Choroid plexus epithelial cell (primary cell): Measurements from ENCODE around the gene PSAT1.
A peak's percentile ranks its signal among the peaks of the same experiment; 100 is the strongest.

Source experiments
- DNase-seq: peaks from one replicate; pipeline ENCODE4 v3.0.0-alpha.2; 2010; ENCODE audit warnings: low read depth
- H3K4me3 ChIP-seq: 2 replicates; pipeline ENCODE4 v1.5.1; 2011; ENCODE audit warnings: low read depth, mild to moderate bottlenecking, control low read depth, low read length, moderate library complexity
- CTCF ChIP-seq: conservative IDR thresholded peaks from 2 replicates; pipeline ENCODE4 v1.5.1; 2011; ENCODE audit warnings: low read depth, mild to moderate bottlenecking, control low read depth, inconsistent platforms, low read length, moderate library complexity

The PSAT1 gene

DNA sequence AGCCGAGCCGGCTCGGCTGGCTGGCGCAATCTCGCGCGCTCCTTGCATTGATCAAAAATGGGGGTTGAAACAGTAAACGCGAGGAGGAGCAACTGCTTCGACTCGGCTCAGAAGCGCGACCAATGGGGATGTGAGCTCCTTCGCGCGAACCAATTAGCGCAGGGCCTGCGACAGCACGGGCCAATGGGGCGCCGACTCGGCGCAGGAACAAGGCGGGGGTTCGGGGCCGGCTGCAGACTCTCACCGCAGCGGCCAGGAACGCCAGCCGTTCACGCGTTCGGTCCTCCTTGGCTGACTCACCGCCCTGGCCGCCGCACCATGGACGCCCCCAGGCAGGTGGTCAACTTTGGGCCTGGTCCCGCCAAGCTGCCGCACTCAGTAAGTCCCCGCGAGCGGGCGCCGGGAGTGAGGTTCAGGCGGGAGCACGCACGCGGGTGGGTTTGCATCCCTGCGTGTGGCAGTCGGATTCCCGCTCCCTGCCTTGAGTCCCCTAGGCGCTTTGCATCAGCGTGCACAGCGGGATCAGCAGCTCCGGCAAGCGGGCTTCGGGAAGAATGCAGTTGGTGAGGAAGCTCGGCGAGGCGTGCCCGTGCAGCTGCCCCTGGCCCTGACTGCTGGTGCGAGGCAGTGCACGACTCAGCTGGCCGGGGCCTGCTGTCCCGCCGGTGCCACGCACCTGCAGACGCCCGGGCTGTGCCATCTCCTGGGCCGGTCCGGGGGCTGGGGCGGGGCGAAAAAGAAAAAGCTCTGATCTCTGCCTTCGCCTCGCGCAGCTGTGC lies at the start of gene PSAT1:
PSAT1 (plus strand) TSS at position 233 of the 779 bp plus-strand sequence; CDS start at position 319, 86 bp downstream.
- peak within 1 kb of the TSS; percentile 91 for H3K4me3 ChIP-seq
- DNase-seq = peak; percentile 99
- TF ChIP-seq CTCF = no peak

GRCh38 chr9:78248635-78249034 lies 48.3 kb upstream of the PSAT1 start:
- TF ChIP-seq CTCF = no peak
- no peak for DNase-seq
- H3K4me3 ChIP-seq = no peak overlapping the region

DNA sequence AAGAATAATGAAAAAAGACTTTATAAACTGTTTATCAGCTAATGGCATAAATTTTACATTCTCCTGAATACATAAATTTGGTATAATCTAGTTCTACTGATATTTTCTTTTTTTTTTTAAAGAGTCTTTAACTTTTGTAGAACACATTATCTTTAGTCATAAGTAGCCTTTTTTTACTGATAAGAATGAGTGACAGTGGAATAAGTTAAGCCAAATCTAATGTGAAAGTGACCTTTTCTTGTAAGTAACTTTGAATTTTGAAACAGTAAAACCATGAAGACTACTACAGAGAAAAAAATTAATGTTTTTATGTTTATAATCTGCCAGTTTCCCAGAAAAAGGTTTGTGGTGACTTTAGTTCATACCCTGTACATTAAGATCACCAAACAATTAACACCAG lies 47.4 kb upstream of the PSAT1 start:
- DNase-seq = no peak
- no peak for TF ChIP-seq CTCF
- no peak overlapping the region for H3K4me3 ChIP-seq

GRCh38 chr9:78252616-78253015 lies 44.3 kb upstream of the PSAT1 start:
- DNase-seq = no peak
- no peak for TF ChIP-seq CTCF

DNA sequence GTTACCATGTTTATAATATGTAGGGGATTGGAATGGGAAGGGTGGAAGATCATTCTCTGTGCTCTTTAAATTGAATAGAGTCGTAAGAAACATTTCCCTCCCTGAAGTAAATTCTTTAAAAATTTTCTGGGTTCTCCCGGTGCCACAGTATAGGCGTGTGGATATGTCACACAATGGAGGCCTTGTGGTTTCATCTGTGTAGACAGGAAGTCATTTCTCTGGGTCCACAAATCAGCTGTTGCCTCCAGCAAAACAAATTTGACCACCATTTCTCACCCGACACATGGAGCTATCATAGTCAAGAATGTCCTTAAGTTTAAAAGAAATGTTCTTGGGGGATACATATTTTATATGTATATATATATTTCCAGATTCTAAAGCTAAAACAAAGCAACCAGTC lies 43.6 kb upstream of the PSAT1 start:
- no peak for TF ChIP-seq CTCF
- DNase-seq = no peak
- H3K4me3 ChIP-seq = no peak overlapping the region

More at GRCh38 chr9:78252616-78253015, 44.3 kb upstream of the PSAT1 start:
- no peak overlapping the region for H3K4me3 ChIP-seq

DNA sequence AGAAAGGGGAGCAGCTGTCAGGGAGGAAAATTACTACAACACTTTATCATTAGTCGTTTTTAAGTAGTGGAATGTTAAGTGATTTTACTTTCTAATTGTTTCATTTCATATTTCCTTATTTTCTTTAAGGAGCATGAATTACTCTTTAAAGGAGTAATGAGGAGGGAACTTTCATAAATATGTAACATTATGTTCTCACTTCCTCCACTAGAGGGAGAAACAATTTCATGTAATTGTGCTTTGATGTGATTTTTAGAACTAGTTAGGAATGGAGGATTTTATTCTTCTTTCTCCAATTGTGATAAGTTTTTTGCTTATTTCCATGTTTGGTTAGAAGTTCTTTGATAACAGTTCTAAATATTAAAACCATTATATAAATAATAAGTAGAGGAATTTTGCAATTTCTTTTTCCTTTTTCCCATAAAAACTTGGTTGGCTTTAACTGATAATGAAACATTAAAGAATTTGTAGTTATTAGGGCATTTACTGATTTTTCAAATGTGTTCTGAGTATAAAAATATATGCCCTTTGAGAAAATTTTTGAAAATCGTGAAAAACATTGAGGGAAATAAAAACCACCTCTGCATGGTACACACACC lies 35.4 kb upstream of the PSAT1 start:
- TF ChIP-seq CTCF = peak; percentile 56
- peak; percentile 72 for DNase-seq
- H3K4me3 ChIP-seq = no peak overlapping the region

GRCh38 chr9:78262655-78263054 lies 34.3 kb upstream of the PSAT1 start:
- H3K4me3 ChIP-seq = no peak overlapping the region
- DNase-seq = no peak
- no peak for TF ChIP-seq CTCF
